ENCODE data around the gene PLEKHG2.
"Not testable (repeated sequence)": the region's sequence is repeated elsewhere in the genome, so short reads cannot be mapped to it uniquely, and the experiment has no call there.

PLEKHG2 gene

DNA sequence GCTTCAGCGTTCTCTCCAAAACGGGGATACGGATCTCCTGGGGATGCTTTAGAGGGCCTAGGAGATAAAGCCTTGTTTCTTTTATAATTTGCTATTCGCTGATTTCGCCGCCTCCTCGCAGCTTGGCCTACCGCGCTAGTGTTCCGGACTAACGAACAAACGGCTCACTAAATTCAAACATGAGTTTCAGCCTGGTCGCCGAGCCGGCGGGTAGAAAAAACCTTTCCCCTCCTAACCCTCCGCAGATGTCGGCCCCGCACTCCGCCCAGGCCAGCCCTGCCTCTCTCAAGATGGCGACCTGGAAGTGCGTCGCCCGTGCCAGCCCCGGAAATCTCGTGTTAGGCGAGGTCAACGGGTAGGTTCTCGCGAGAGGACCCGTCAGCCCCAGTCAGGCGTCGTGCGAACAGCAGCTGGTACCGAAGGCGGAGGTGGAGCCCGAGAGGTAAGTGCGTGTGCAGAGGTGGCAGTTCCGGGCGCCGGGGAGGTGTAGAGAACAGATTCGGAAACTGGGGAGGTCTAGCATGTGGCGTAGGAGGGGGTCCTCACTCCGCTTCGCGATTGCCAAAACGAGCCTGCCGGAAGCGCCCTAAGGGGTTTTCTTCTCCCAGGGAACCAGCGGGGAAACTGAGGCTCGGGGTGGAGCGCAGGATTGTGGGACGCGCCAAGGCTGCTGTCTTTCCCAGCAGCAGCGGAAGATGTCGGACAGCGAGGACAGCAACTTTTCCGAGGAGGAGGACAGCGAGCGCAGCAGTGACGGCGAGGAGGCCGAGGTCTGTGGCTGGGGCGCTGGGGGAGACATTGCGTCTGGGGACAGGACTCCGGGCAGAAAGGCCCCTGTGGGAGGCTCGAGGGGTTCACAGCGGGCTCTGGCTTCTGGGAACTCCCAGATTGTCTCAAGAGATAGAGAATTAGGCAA, 33.0 kb downstream of the PLEKHG2 start, which contains the start of gene SUPT5H:
Gene SUPT5H, plus strand, starts transcription at position 387 of the 916 bp plus-strand sequence. Its CDS starts 309 bp downstream, at position 696.
- DNase-seq (ENCODE audit: low read depth in 2 of 2) = peak; percentile 94 to 96

DNA sequence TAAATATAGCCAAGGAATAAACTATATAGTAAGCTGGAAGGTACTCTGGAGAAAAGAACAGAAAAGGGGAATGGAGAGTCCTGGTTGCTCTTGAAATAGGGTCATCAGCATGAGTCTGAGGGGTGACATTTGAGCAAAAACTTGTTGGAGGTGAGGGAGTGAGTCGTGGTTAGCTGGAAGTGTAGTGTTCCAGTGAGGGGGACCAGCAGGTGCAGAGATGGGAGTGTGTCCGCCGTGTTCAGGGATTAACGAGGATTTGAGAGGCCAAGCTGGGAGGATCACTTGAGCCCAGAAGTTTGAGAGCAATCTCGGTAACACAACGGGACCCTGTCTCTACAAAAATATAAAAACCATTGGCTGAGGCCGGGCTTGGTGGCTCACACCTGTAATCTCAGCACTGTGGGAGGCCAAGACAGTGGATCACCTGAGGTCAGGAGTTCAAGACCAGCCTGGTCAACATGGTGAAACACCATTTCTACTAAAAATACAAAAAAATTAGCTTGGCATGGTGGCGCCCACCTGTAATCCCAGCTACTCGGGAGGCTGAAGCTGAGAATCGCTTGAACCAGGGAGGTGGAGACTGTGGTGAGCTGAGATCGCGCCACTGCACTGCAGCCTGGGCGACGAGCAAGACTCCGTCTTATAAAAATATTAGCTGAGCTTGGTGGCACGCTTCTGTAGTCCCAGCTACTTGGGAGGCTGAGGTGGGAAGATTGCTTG, 34.1 kb downstream of the PLEKHG2 start:
- DNase-seq (ENCODE audit: low read depth in 2 of 2) = no peak

DNA sequence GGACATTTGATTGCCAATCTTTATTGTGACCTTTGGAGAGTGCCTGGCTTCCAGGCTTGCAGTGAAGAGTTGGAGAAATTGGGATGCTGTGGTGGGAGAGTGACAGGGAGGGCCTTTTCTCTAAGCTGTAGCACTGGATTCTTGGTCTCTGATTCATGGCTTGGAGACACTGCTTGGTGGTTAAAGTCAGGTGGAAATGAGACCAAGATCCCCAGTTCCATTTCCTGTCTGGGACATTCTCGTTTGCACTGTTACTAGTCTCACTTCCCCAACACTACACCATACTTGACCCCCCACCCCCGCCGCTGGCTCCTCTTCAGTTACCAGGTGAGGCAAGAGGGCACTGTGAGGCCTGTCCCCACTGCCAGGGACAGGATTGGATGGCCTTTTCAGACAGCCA, 35.8 kb downstream of the PLEKHG2 start:
- DNase-seq (ENCODE audit: low read depth in 2 of 2) = no peak

DNA sequence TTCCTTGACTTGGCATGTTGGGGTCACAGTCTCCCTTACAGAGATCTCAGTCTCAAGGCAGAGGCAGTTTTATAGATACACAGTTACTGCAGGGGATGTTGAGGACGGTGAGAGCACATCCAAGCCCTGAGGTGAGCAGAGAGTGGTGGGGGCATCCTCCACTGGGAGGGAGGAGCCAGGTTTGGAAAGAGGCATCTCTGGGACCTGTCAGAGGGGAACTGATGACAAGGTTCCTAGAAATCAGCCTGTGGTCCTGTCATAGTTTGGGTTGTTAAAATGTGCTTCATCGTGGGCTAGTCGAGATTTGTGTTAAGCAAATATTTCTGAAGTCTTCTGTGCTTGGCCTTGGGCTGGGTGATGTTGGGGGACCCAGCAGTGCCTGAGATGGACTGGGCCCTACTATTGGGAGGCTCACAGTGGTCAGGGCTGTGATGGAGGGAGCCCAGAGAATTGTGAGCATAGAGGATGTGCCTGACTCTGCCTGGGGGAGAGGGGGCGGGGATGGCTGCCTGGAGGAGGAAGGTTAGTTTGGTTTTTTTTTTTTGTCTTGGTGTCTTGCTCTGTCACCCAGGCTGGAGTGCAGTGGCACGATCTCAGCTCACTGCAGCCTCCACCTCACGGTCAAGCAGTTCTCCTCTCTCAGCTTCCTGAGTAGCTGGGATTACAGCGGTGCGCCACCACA, 36.8 kb downstream of the PLEKHG2 start:
- no peak for DNase-seq (ENCODE audit: low read depth in 2 of 2)

DNA sequence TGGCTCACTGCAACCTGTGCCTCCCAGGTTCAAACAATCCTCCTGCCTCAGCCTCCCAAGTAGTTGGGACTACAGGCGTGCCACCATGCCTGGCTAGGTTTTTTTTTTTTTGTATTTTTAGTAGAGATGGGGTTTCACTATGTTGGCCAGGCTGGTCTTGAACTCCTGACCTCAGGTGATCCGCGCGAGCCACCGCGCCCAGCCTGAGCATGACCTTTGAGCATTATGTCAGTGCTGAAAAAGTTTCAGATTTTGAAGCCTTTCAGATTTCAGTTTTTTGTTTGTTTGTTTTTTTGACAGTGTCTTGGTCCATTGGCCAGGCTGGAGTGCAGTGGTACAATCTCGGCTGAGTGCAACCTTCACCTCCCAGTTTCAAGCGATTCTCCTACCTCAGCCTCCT, 38.8 kb downstream of the PLEKHG2 start:
- not testable (repeated sequence) for DNase-seq (ENCODE audit: low read depth in 2 of 2)

DNA sequence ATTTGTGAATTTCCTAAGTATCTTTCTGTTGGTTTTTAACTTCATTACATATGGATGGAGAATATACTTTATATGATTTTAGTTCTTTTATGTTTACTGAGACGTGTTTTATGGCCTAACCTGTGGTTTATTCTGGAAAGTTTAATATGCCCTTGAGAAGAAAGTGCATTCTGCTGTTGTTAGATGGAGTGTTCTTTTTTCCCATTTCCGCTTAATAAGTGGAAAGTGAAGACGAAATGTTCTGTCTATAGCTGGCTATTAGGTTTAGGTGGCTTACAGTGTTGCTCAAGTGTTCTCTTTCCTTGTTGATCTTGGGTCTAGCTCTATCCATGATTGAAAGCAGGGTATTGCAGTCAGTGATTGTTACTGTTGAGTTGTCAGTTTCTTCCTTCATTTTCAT, 50.9 kb downstream of the PLEKHG2 start:
- no peak for DNase-seq (ENCODE audit: low read depth in 2 of 2)

DNA sequence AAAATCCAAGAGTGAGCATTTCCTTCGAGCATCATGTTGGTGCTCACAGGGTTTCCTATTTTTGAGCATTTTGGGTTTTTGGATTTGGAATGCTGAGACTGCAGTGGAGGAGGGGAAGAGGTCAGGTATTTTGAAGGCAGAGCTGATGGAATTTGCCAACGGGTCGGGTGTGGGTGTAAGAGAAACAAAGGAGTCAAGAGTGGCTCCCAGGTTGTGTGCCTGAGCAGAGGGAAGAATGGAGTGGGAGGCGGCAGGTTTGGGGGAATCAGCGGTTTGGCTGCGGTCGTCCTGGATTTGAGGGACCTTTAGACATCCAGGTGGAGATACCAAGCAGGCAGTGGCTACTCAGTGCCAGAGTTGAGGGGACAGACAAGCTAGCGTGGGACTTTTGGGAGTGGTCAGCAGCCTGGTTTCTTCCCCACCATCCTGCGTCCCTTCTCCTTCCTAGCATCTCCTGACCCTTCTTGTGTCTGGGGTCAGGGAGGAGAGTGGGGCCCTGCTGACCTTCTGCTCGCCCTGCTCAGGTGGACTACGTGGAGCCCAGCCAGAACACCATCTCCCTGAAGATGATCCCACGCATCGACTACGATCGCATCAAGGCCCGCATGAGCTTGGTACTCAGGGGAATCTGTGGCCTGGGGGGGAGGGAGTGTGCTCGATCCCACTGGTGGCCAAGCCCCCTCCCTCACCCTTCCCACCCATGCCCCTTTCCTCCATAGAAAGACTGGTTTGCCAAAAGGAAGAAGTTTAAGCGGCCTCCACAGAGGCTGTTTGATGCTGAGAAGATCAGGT, 53.7 kb downstream of the PLEKHG2 start:
- DNase-seq (ENCODE audit: low read depth in 2 of 2) = no peak

DNA sequence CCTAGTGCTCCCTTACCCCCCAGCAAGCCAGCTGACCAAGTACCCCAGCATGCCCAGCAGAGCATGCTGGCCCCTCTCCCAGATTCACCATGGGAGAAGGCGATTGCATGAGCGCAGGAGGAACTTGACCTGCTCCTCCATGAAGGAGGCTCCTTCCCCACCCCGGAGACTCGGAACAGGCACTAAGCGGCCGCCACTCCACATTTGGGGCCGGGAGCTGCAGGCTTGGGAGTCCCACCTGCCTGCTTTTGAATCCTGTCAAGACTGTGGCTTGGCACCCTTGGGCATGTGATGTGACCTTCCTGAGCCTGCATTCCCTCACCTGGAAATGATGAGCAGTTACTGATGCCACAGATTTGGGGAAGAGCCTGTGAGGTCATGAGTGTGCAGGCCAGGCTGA, 55.5 kb downstream of the PLEKHG2 start:
- DNase-seq (ENCODE audit: low read depth in 2 of 2) = no peak

DNA sequence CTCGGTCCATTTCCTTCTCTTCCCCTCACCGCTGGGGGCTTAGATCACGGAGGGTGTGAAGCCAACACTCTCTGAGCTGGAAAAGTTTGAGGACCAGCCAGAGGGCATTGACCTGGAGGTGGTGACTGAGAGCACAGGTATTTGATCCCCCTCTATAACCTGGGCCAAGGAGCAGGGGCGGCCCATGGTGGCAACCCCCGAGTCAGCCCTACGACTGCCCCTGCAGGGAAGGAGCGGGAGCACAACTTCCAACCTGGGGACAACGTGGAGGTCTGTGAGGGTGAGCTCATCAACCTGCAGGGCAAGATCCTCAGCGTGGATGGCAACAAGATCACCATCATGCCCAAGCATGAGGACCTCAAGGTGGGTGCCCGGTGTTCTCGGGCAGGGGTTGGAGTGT, 56.6 kb downstream of the PLEKHG2 start:
- no peak for DNase-seq (ENCODE audit: low read depth in 2 of 2)

DNA sequence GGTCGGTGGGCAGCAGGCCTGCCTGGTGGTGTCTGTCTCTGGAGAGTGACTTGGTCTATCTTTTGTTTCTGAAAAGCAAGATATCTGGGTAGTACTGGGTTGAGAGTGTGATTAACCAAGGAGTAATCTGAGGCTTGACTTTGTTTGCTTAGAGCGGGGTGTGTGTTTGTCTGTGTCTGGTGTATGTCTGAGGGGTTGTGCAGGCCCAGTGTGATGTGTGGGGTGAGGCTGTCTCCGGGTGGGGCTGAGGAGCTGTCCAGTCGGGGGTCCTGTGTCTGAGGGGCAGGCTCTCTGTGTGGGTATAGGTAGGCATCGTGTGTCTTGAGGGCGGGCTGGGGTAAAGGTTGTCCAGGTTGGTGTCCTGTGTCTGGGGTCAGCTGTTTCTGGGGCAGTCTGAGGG, 57.1 kb downstream of the PLEKHG2 start:
- DNase-seq (ENCODE audit: low read depth in 2 of 2) = no peak

DNA sequence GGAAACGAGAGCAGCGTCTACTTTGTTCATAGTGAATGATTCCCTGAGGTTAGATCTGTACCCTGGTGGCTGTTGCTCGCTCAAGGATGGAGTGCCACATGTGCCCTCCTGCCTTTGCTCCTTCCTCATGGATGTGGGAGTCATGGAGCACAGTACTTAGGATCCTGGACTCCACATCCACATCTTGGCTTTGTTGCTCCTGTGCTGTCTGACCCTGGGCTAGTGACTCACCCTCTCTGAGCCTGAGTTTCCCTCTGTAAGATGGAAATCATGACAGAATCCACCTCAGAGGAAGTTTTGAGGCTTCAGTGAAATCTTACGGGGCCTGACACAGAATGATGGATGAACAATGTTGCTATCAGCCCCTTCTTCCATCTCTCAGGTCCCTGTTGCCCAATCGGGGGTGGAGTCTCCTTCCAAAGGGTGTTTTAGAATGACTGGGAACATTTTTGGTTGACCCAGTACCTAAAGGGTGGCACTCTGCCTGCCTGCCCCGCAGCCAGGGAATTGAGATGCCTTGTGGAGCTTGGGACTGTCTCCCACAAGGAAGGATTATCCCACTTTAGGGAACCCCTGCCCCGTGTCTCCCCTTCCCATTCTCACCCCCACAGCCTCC, 58.4 kb downstream of the PLEKHG2 start:
- no peak for DNase-seq (ENCODE audit: low read depth in 2 of 2)

DNA sequence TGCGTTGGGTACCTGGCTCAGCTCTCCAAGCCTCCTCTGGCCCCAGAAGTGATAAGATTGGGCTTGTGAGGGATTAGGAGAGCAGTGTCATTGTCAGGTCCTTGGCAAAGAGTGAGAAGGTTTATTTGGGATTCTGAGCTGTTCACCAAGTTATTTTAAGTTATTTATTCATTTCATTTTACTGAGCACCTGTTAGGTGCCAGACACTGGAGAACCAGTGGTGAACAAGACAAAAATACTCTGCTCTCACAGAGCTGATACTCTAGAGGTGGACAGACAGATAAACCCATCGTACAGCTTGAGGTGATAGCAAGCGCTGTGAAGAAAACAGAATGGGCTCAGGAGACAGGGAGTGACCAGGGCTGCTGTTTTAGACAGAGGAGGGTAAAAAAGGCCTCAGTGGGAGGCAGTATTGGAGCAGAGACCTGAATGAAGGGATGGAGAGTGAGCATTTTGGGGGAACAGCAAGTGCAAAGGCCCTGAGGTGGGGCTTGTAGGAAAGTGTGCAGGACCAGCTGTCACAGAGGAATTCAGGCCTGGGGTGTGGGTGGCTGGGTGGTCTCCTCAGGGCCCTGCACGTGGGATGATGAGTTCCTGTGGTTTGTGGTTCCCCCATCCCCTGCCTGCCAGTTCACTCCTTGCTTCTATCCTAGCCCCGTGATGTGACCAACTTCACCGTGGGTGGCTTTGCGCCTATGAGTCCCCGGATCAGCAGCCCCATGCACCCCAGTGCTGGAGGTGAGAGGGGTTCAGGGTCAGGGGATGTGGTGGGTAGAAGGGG, 59.5 kb downstream of the PLEKHG2 start:
- no peak for DNase-seq (ENCODE audit: low read depth in 2 of 2)

DNA sequence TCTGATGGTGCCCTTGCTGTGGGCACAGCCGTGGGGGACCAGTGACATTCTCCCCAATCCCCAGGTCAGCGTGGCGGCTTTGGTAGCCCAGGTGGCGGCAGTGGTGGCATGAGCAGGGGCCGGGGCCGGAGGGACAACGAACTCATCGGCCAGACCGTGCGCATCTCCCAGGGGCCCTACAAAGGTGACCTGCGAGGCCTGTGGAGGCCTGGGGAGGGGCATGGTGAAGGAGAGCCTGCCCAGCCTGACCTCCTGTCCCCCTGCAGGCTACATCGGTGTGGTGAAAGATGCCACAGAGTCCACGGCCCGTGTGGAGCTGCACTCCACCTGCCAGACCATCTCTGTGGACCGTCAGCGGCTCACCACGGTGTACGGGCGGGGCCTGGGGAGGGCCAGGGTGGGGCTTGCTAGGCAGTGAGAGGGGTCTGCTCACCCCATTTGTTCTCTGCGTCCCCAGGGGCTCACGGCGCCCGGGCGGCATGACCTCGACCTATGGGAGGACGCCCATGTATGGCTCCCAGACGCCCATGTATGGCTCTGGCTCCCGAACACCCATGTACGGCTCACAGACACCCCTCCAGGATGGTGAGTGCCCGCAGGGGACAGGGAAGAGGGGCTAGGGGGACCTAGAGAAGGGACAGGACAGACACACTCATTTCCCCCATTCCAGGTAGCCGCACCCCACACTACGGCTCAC, 60.4 kb downstream of the PLEKHG2 start:
- no peak for DNase-seq (ENCODE audit: low read depth in 2 of 2)

DNA sequence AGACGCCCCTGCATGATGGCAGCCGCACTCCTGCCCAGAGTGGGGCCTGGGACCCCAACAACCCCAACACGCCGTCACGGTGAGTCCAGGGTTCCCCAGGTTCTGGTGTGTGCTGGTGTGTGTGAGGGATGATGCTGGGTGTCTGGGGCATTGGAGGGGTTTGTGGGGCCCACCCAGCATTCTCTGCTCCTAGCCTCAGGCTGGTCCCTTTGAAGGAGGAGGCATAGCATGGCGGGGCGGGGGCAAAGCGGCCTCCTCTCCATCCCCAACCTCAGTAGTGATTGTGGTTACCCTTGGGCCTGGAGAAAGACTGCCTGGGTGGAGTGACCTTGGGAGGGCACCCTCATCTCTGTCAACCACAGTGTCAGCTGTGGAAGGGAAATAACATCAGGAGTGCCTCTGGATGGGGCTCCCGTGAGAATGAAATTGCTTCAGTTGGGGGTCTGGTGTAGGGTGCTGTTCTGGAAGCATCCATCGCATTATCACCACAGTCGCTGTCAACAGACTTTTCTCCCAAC, 61.0 kb downstream of the PLEKHG2 start:
- DNase-seq (ENCODE audit: low read depth in 2 of 2) = no peak

DNA sequence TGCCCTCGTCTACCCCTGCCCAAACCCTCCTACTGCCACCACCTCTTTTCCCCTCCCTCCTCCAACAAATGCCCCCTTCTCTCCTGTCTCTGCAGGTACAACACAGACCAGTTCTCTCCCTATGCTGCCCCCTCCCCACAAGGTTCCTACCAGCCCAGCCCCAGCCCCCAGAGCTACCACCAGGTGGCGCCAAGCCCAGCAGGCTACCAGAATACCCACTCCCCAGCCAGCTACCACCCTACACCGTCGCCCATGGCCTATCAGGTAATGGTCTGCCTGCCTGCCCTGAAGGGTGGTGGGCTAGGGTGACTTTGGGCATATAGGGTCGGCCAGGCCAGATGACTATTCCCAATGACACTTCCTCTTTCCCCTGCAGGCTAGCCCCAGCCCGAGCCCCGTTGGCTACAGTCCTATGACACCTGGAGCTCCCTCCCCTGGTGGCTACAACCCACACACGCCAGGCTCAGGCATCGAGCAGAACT, 61.7 kb downstream of the PLEKHG2 start:
- DNase-seq (ENCODE audit: low read depth in 2 of 2) = peak; percentile 36 to 50

DNA sequence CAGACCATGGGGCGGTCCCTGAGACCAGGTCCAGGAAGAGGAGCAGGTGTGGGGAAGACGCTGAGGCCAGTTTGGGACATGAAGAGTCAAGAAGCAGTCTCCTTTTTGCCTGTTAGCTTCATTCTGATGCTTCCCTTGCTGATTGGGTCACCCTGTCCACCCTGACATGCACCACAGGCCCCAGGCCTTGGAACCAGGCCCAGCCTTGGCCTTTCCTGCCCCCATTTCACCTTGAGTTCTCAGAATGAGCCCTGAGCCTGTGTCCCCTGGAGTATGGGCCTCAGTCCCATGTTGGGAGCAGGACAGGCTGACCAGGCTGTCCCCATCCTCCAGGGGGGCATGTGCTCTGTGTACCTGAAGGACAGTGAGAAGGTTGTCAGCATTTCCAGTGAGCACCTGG, 63.3 kb downstream of the PLEKHG2 start:
- no peak for DNase-seq (ENCODE audit: low read depth in 2 of 2)

Measured in activated CD8-positive, alpha-beta memory T cell treated with anti-CD3 and anti-CD28 coated beads for 4 hours (primary cell).